PC-9 (cell line): ENCODE data around the gene ETF1. TPM values are rescaled to one million over a fixed set of nuclear protein-coding genes. Genes with fewer than 3 reads are reported as not detected.

Source experiments
- BruUV-seq: library from RNA; stranded (reverse); fragments of 400-500 nt; replicated peaks from 2 replicates; lab custom pipeline; 2021; lab: Mats Ljungman, UMichigan
- CTCF ChIA-PET: fragments of 300-600 bp; sonication (Branson Sonifier 250); formaldehyde crosslinking; loops from one replicate; lab custom pipeline; 2022; ENCODE audit warnings: antibody characterized with exemption; lab: Charles Lee
- POLR2A ChIA-PET: fragments of 300-600 bp; sonication (Branson Sonifier 250); formaldehyde crosslinking; loops from one replicate; lab custom pipeline; 2022; ENCODE audit warnings: antibody characterized with exemption; ENCODE audit not compliant: unreplicated experiment; lab: Charles Lee
- DNase-seq, 2 experiments: peaks; one replicate each; pipeline versions ENCODE4 v3.0.0 to v3.0.0-alpha.2; 2015 to 2022; ENCODE audit warnings: mixed read lengths in 1 of 2
- H2AFZ ChIP-seq: fragments of 200-600 bp; sonication (generic); 2 replicates; pipeline ENCODE4 v1.8.1; 2017; ENCODE audit warnings: antibody characterized with exemption
- H3F3A ChIP-seq: fragments of 200-600 bp; sonication (generic); 2 replicates; pipeline ENCODE4 v1.8.1; 2017; ENCODE audit warnings: antibody characterized with exemption, mild to moderate bottlenecking, low read depth; ENCODE audit not compliant: insufficient read depth
- H3K27ac ChIP-seq: fragments of 200-600 bp; sonication (generic); 2 replicates; pipeline ENCODE4 v1.6.1; 2016; ENCODE audit warnings: mixed run types
- H3K27me3 ChIP-seq: fragments of 200-600 bp; sonication (generic); 2 replicates; pipeline ENCODE4 v1.6.1; 2016; ENCODE audit warnings: low read depth, mixed run types; ENCODE audit not compliant: insufficient read depth
- H3K36me3 ChIP-seq: fragments of 200-600 bp; sonication (generic); 2 replicates; pipeline ENCODE4 v1.6.1; 2016; ENCODE audit warnings: low read depth, mixed run types
- H3K4me1 ChIP-seq: fragments of 200-600 bp; sonication (generic); replicated peaks from 2 replicates; pipeline ENCODE4 v1.6.1; 2016; ENCODE audit warnings: mixed run types; ENCODE audit not compliant: insufficient read depth
- H3K4me2 ChIP-seq: fragments of 200-600 bp; sonication (generic); 2 replicates; pipeline ENCODE4 v1.6.1; 2017; ENCODE audit warnings: mixed run types
- H3K4me3 ChIP-seq: fragments of 200-600 bp; sonication (generic); 2 replicates; pipeline ENCODE4 v1.6.1; 2016; ENCODE audit warnings: mixed run types
- H3K79me2 ChIP-seq: fragments of 200-600 bp; sonication (generic); 2 replicates; pipeline ENCODE4 v1.6.1; 2017; ENCODE audit warnings: low read depth, mixed run types
- H3K9me2 ChIP-seq: fragments of 200-600 bp; sonication (generic); 2 replicates; pipeline ENCODE4 v1.8.1; 2017; ENCODE audit warnings: mild to moderate bottlenecking; ENCODE audit not compliant: insufficient read depth
- H3K9me3 ChIP-seq: fragments of 200-600 bp; sonication (generic); 2 replicates; pipeline ENCODE4 v1.8.1; 2016; ENCODE audit warnings: low read depth; ENCODE audit not compliant: insufficient read depth
- H4K20me1 ChIP-seq: fragments of 200-600 bp; sonication (generic); 2 replicates; pipeline ENCODE4 v1.8.1; 2017; ENCODE audit not compliant: insufficient read depth
- CTCF ChIP-seq: fragments of 200-600 bp; sonication (generic); conservative IDR thresholded peaks from 2 replicates; pipeline ENCODE4 v1.6.1; 2017; ENCODE audit warnings: mixed run types, antibody characterized with exemption, mild to moderate bottlenecking, moderate library complexity
- EZH2 ChIP-seq: fragments of 200-600 bp; sonication (generic); IDR thresholded peaks from 2 replicates; pipeline ENCODE4 v1.8.0; 2017; ENCODE audit warnings: antibody characterized with exemption, low read depth
- intact Hi-C: fragments of 100-400 bp; cut with micrococcal nuclease; formaldehyde crosslinking; loops from one replicate; pipeline ENCODE4 v1.10.0; 2022; ENCODE audit not compliant: unreplicated experiment
- total RNA-seq: library from RNA; stranded (reverse); gene quantifications from 2 replicates; pipeline ENCODE4 v1.2.3, GENCODE V29; 2021

ETF1 gene
- total RNA-seq, 1 experiment from 2014 or later = 84.9 TPM

GRCh38 chr5:138553437-138554095 lies 10.5 kb upstream of the ETF1 start:
- no peak overlapping the region for H2AFZ ChIP-seq
- BruUV-seq = no TSS peak
- peaks cover 10% of the 10 kb centered on the region; the same call in 1 of the 2 replicates for H3K79me2 ChIP-seq
- ChIA-PET POLR2A (interaction anchor here (0.6 kb wide), 1 partner anchor 83 kb away, joined by 4 read pairs; no protein-coding TSS in a partner anchor), CTCF (interaction anchor here (0.7 kb wide), 1 partner anchor 809 kb away, joined by 3 read pairs; no protein-coding TSS in a partner anchor)
- peaks cover 26% of the 10 kb centered on the region for H3K36me3 ChIP-seq
- H3K4me1 ChIP-seq = no peaks in the 10 kb centered on the region
- H3K9me2 ChIP-seq = no peaks in the 10 kb centered on the region
- intact Hi-C loops = no loop called here
- H3K4me3 ChIP-seq = no peak overlapping the region
- peaks cover 31% of the 10 kb centered on the region for H4K20me1 ChIP-seq
- no peaks in the 10 kb centered on the region for H3K27me3 ChIP-seq
- DNase-seq = no peak
- H3K4me2 ChIP-seq = no peak overlapping the region
- H3K9me3 ChIP-seq = no peaks in the 10 kb centered on the region
- TF ChIP-seq EZH2 = no peak
- no peak for TF ChIP-seq CTCF
- H3K27ac ChIP-seq = no peak overlapping the region
- peaks cover 88% of the 10 kb centered on the region for H3F3A ChIP-seq

- Histone ChIP-seq H3K4me2 (no peak overlapping the region), H3K27me3 (no peaks in the 10 kb centered on the region), H3K9me3 (no peaks in the 10 kb centered on the region), H3F3A (peaks cover 88% of the 10 kb centered on the region), H3K27ac (no peak overlapping the region), H3K36me3 (peaks cover 18% of the 10 kb centered on the region), H4K20me1 (peaks cover 25% of the 10 kb centered on the region), H3K4me1 (no peaks in the 10 kb centered on the region), H3K9me2 (no peaks in the 10 kb centered on the region), H2AFZ (no peak overlapping the region), H3K79me2 (peaks cover 17% of the 10 kb centered on the region; the same call in 1 of the 2 replicates), H3K4me3 (no peak overlapping the region)
- TF ChIP-seq CTCF (no peak), EZH2 (no peak)
- intact Hi-C loops = no loop called here
- no TSS peak for BruUV-seq
- DNase-seq = no peak
- ChIA-PET CTCF (no interaction called here), POLR2A (interaction anchor here (0.6 kb wide), 2 partner anchors 82 to 1211 kb away, joined by 3 to 4 read pairs; no protein-coding TSS in a partner anchor)
Observed at GRCh38 chr5:138552657-138553056, 9.6 kb upstream of the ETF1 start.

- ChIA-PET CTCF (no interaction called here), POLR2A (interaction anchor here (0.6 kb wide), 2 partner anchors 18 to 477 kb away, joined by 3 to 7 read pairs; no protein-coding TSS in a partner anchor)
- Histone ChIP-seq H3K9me2 (no peaks in the 10 kb centered on the region), H3K27me3 (no peaks in the 10 kb centered on the region), H3K4me3 (no peak overlapping the region), H4K20me1 (peaks cover 16% of the 10 kb centered on the region), H3K27ac (no peak overlapping the region), H3K36me3 (0 out of 2 replicates have a peak, but pooled peaks cover 15% of the 10 kb centered on the region), H3K9me3 (no peaks in the 10 kb centered on the region), H2AFZ (no peak overlapping the region), H3K79me2 (peaks cover 49% of the 10 kb centered on the region), H3K4me2 (no peak overlapping the region), H3K4me1 (peaks cover 11% of the 10 kb centered on the region), H3F3A (peaks cover 80% of the 10 kb centered on the region)
- TF ChIP-seq EZH2 (no peak), CTCF (no peak)
- no TSS peak for BruUV-seq
- DNase-seq = no peak
- intact Hi-C loops = loop anchor here (10.0 kb wide), 1 partner anchor 365 kb away; no protein-coding TSS in a partner anchor
Observed at GRCh38 chr5:138549414-138549813, 6.4 kb upstream of the ETF1 start.
